HCT116 (cell line): ENCODE data around the gene KIRREL3. TPM values are rescaled to one million over a fixed set of nuclear protein-coding genes. Genes with fewer than 3 reads are reported as not detected.

ENCODE experiments used
- ATAC-seq: fragments of 200-7000 bp; cut with Tn5 transposase; 2 replicates; pipeline ENCODE4 v1.9.1; 2020; ENCODE audit warnings: mild to moderate bottlenecking, moderate library complexity
- BruUV-seq: library from RNA; stranded (reverse); fragments of 400-500 nt; replicated peaks from 2 replicates; lab custom pipeline; 2021; lab: Mats Ljungman, UMichigan
- CTCF ChIA-PET: fragments of 300-600 bp; sonication (Branson Sonifier 250); formaldehyde crosslinking; loops from one replicate; lab custom pipeline; 2021; ENCODE audit warnings: antibody characterized with exemption; lab: Charles Lee
- POLR2A ChIA-PET: fragments of 300-600, 350-600 bp; sonication (Branson Sonifier 250); formaldehyde crosslinking; loops from one replicate; lab custom pipeline; 2021; ENCODE audit warnings: antibody characterized with exemption; lab: Charles Lee
- RAD21 ChIA-PET, 2 experiments: fragments of 300-600 bp; sonication (Branson Sonifier 250); formaldehyde crosslinking; loops; one replicate each; lab custom pipeline; 2023; ENCODE audit warnings: low total read pairs in 2 of 2; ENCODE audit not compliant: uncharacterized antibody in 2 of 2, unreplicated experiment in 2 of 2, low non-redundant PET in 1 of 2; lab: Charles Lee
- DNase-seq: peaks from one replicate; pipeline ENCODE4 v3.0.0-alpha.2; 2010; ENCODE audit warnings: low read depth, low spot score
- H2AFZ ChIP-seq: fragments of 200-600 bp; shearing (Covaris generic), sonication (generic); 2 replicates; pipeline ENCODE4 v1.6.1; 2017; ENCODE audit warnings: low read depth, mixed run types, mixed read lengths, antibody characterized with exemption, low read length; ENCODE audit not compliant: poor library complexity, severe bottlenecking
- H3K27ac ChIP-seq: 2 replicates; pipeline ENCODE4 v1.5.1; 2012; ENCODE audit warnings: low read depth, low read length
- H3K27me3 ChIP-seq: fragments of 200-600 bp; sonication (generic); 2 replicates; pipeline ENCODE4 v1.6.1; 2016; ENCODE audit warnings: mixed run types, low read length, mixed read lengths; ENCODE audit not compliant: insufficient read depth
- H3K36me3 ChIP-seq, 2 experiments: fragments of 200-500 bp in 1 of 2; fragments of 200-600 bp in 1 of 2; sonication (Bioruptor generic) in 1 of 2; sonication (generic) in 1 of 2; 2 replicates each; pipeline versions ENCODE4 v1.5.1 to v1.6.1; 2014 to 2016; ENCODE audit warnings: low read length in 2 of 2, inconsistent platforms in 1 of 2, mixed read lengths in 1 of 2, mixed run types in 1 of 2; ENCODE audit not compliant: insufficient read depth in 2 of 2, control insufficient read depth in 1 of 2
- H3K4me1 ChIP-seq, 2 experiments: fragments of 200-600 bp in 1 of 2; sonication (generic) in 1 of 2; 2 replicates each; pipeline versions ENCODE4 v1.5.1 to v1.6.1; 2012 to 2017; ENCODE audit warnings: low read length in 2 of 2, inconsistent platforms in 1 of 2, mild to moderate bottlenecking in 1 of 2, mixed read lengths in 1 of 2, mixed run types in 1 of 2, moderate library complexity in 1 of 2; ENCODE audit not compliant: insufficient read depth in 2 of 2, control insufficient read depth in 1 of 2
- H3K4me2 ChIP-seq: fragments of 200-600 bp; sonication (generic); 2 replicates; pipeline ENCODE4 v1.6.1; 2017; ENCODE audit warnings: mixed run types, low read length, mixed read lengths
- H3K4me3 ChIP-seq, 2 experiments: fragments of 200-600 bp in 1 of 2; sonication (generic) in 1 of 2; replicated peaks in 1 of 2; 2 replicates each; pipeline ENCODE4 v1.5.1; 2011 to 2016; ENCODE audit warnings: low read length in 2 of 2, control low read depth in 1 of 2, low read depth in 1 of 2, mild to moderate bottlenecking in 1 of 2, mixed read lengths in 1 of 2, mixed run types in 1 of 2
- H3K79me2 ChIP-seq: fragments of 200-600 bp; sonication (generic); 2 replicates; pipeline ENCODE4 v1.6.1; 2017; ENCODE audit warnings: mild to moderate bottlenecking, mixed run types, low read length, moderate library complexity, mixed read lengths; ENCODE audit not compliant: insufficient read depth
- H3K9ac ChIP-seq: fragments of 200-600 bp; sonication (generic); 2 replicates; pipeline ENCODE4 v1.6.1; 2016; ENCODE audit warnings: low read length, mixed read lengths
- H3K9me2 ChIP-seq: fragments of 200-600 bp; sonication (generic), shearing (Covaris generic); 2 replicates; pipeline ENCODE4 v1.6.1; 2017; ENCODE audit warnings: mixed run types, mild to moderate bottlenecking, moderate library complexity; ENCODE audit not compliant: insufficient read depth
- H3K9me3 ChIP-seq, 2 experiments: fragments of 200-500 bp in 1 of 2; fragments of 200-600 bp in 1 of 2; sonication (Bioruptor generic) in 1 of 2; sonication (generic) in 1 of 2; 2 replicates each; pipeline ENCODE4 v1.6.1; 2014 to 2017; ENCODE audit warnings: low read length in 2 of 2, mixed read lengths in 2 of 2, inconsistent platforms in 1 of 2, low read depth in 1 of 2, mild to moderate bottlenecking in 1 of 2, mixed run types in 1 of 2, moderate library complexity in 1 of 2; ENCODE audit not compliant: control insufficient read depth in 1 of 2, insufficient read depth in 1 of 2
- H4K20me1 ChIP-seq: fragments of 200-600 bp; sonication (generic), shearing (Covaris generic); 2 replicates; pipeline ENCODE4 v1.6.1; 2017; ENCODE audit warnings: mixed run types, mild to moderate bottlenecking, moderate library complexity; ENCODE audit not compliant: insufficient read depth
- CBX3 ChIP-seq: IDR thresholded peaks from 2 replicates; pipeline ENCODE4 v1.6.1; 2012; ENCODE audit warnings: low read depth
- CEBPB ChIP-seq: IDR thresholded peaks from 2 replicates; pipeline ENCODE4 v1.6.1; 2012; ENCODE audit warnings: low read depth
- ELF1 ChIP-seq: IDR thresholded peaks from 2 replicates; pipeline ENCODE4 v1.6.1; 2012; ENCODE audit warnings: low read depth, borderline replicate concordance
- POLR2A ChIP-seq: IDR thresholded peaks from 2 replicates; pipeline ENCODE4 v1.7.0; 2011; ENCODE audit warnings: borderline replicate concordance; ENCODE audit not compliant: insufficient read depth, insufficient read length; ENCODE audit errors: extremely low read depth
- POLR2AphosphoS5 ChIP-seq: IDR thresholded peaks from 2 replicates; pipeline ENCODE4 v1.6.1; 2011; ENCODE audit warnings: mild to moderate bottlenecking, low read depth, low read length, moderate library complexity
- TCF7L2 ChIP-seq: IDR thresholded peaks from 2 replicates; pipeline ENCODE4 v1.7.0; 2011; ENCODE audit warnings: borderline replicate concordance, inconsistent platforms; ENCODE audit not compliant: insufficient read depth, insufficient read length; ENCODE audit errors: extremely low read depth
- ZFX ChIP-seq: fragments of 450-650 bp; IDR thresholded peaks from 2 replicates; pipeline ENCODE4 v1.6.1; 2017
- intact Hi-C: fragments of 100-400 bp; cut with micrococcal nuclease; formaldehyde crosslinking; loops from 2 replicates; pipeline ENCODE4 v1.10.0; 2022
- total RNA-seq: library from RNA; stranded (reverse); gene quantifications from one replicate; pipeline ENCODE4 v1.2.1, GENCODE V29; 2021; ENCODE audit not compliant: unreplicated experiment
- TF ChIP-seq, protein P1 (sequence below): IDR thresholded peaks from 2 replicates; pipeline ENCODE4 v1.6.1; 2012
- TF ChIP-seq, protein P2 (sequence below): IDR thresholded peaks from 2 replicates; pipeline ENCODE4 v1.6.1; 2011; ENCODE audit warnings: mild to moderate bottlenecking, low read length, moderate library complexity; ENCODE audit not compliant: insufficient replicate concordance; ENCODE audit errors: extremely low read depth

KIRREL3 gene
- total RNA-seq, 1 experiment from 2014 or later: not detected

DNA sequence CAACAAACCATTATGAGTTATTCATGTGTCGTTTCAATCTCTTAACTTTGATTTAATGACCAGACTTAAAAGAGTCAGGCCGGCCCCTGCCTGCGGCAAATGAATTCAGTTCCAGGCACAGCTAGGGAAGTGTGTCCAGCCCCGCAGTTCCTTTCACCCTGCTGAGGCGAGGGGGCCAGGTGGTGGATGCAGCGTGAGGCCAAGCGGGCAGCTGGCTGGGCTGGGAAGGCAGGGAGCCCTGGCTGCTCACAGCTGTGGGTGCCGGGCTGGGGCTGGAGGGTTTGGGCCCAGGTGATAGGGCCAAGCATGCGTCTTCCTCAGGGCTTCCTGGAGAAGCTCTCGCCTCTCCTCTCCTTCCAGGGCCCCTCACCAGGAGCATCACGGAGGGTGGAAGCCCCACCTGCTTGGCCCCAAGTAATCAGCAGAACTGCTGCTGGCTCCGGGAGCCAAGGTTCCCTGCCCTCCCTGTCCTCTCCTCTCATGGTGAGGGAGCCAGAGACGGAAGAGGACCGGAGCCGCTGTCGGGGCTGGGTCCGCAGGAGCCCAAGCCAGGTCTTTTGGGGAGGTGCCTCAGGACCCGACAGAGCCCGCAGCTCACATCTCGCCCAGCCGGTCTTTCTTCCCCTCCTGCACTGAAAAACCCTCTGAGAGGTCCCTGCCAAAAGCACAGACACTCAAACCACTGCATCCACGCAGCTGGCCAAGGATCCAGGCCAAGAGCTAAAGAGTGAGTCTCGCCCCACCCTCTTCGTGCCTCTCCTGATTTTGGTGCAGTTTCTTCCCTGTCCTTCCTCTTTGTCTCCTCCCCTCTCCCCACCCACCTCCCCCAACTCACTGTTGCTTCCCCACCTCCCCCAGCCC, 548.1 kb downstream of the KIRREL3 start (continued):
- TF ChIP-seq ELF1: no peak

DNA sequence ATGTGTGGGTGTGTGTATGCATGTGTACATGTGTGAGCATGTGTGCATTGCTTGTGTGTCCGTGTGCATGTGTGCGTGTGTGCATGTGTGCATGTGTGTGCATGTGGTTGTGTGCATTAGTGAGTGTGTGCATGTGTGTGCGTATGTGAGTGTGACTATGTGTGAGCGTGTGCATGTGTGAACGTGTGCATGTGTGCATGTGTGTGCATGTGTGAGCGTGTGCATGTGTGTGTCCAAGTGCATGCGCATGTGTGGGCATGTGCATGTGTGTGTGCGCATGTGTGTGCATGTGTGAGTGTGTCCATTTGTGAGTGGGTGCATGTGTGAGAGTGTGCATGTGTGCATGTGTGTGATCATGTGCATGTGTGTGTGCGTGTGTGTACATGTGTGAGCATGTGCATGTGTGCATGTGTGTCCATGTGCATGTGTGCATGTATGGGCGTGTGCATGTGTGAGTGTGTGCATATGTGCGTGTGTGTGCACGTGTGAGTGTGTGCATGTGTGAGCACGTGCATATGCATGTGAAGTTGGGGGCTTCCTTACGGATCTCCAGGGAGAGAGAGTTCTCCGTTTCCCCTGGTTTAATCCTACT, 549.3 kb downstream of the KIRREL3 start:
- H3K36me3 ChIP-seq: no peaks in the 10 kb centered on the region
- RAD21 ChIA-PET: no interaction called here

More for the DNA sequence above, 549.3 kb downstream of the KIRREL3 start:
- Histone ChIP-seq H2AFZ (no peak overlapping the region), H3K79me2 (no peaks in the 10 kb centered on the region), H3K4me1 (no peaks in the 10 kb centered on the region), H3K4me2 (no peak overlapping the region)
- CTCF ChIA-PET: no interaction called here
- ATAC-seq: no peak
- intact Hi-C loops: no loop called here
- BruUV-seq: no TSS peak
- DNase-seq: no peak
- TF ChIP-seq POLR2AphosphoS5 (no peak), CEBPB (no peak), POLR2A (no peak), CBX3 (no peak), ZFX (no peak), TCF7L2 (no peak)
- TF ChIP-seq, protein P1, sequence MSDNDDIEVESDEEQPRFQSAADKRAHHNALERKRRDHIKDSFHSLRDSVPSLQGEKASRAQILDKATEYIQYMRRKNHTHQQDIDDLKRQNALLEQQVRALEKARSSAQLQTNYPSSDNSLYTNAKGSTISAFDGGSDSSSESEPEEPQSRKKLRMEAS: no peak
- TF ChIP-seq, protein P2, sequence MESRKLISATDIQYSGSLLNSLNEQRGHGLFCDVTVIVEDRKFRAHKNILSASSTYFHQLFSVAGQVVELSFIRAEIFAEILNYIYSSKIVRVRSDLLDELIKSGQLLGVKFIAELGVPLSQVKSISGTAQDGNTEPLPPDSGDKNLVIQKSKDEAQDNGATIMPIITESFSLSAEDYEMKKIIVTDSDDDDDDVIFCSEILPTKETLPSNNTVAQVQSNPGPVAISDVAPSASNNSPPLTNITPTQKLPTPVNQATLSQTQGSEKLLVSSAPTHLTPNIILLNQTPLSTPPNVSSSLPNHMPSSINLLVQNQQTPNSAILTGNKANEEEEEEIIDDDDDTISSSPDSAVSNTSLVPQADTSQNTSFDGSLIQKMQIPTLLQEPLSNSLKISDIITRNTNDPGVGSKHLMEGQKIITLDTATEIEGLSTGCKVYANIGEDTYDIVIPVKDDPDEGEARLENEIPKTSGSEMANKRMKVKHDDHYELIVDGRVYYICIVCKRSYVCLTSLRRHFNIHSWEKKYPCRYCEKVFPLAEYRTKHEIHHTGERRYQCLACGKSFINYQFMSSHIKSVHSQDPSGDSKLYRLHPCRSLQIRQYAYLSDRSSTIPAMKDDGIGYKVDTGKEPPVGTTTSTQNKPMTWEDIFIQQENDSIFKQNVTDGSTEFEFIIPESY: no peak
- TF ChIP-seq, all 23 proteins: peak for 0
- Histone ChIP-seq H3K27ac (no peak overlapping the region), H3K4me3 (no peak overlapping the region), H4K20me1 (no peaks in the 10 kb centered on the region), H3K9me3 (peaks cover 0 to 8% of the 10 kb centered on the region in 2 experiments; a peak in 1 of 4 replicates), H3K27me3 (no peaks in the 10 kb centered on the region), H3K9me2 (no peaks in the 10 kb centered on the region), H3K9ac (no peak overlapping the region)
- POLR2A ChIA-PET: no interaction called here
